OCI-LY7 (cell line): ENCODE data around the gene TWNK. TPM values are rescaled to one million over a fixed set of nuclear protein-coding genes. Genes with fewer than 3 reads are reported as not detected.

Experiments used
- BruUV-seq: library from RNA; stranded (reverse); fragments of 400-500 nt; replicated peaks from 2 replicates; lab custom pipeline; 2021; lab: Mats Ljungman, UMichigan
- CTCF ChIA-PET: fragments of 300-600 bp; sonication (Branson Sonifier 250); formaldehyde crosslinking; loops from one replicate; lab custom pipeline; 2022; ENCODE audit warnings: antibody characterized with exemption; ENCODE audit not compliant: unreplicated experiment; lab: Charles Lee
- POLR2A ChIA-PET: fragments of 300-600 bp; sonication (Branson Sonifier 250); formaldehyde crosslinking; loops from one replicate; lab custom pipeline; 2022; ENCODE audit warnings: antibody characterized with exemption; lab: Charles Lee
- DNase-seq: peaks from one replicate; pipeline ENCODE4 v3.0.0-alpha.2; 2015; ENCODE audit warnings: low spot score
- H2AFZ ChIP-seq: fragments of 200-600 bp; sonication (generic), shearing (Covaris generic); 2 replicates; pipeline ENCODE4 v1.6.1; 2014; ENCODE audit warnings: mild to moderate bottlenecking, antibody characterized with exemption, low read length, moderate library complexity
- H3K27ac ChIP-seq: fragments of 200-600 bp; sonication (generic); 2 replicates; pipeline ENCODE4 v1.5.1; 2014; ENCODE audit warnings: mixed run types, low read depth, mild to moderate bottlenecking, moderate library complexity, low read length, inconsistent platforms; ENCODE audit not compliant: poor library complexity, severe bottlenecking
- H3K36me3 ChIP-seq: fragments of 200-600 bp; sonication (generic); 2 replicates; pipeline ENCODE4 v1.6.1; 2014; ENCODE audit warnings: mild to moderate bottlenecking, antibody characterized with exemption, low read length, moderate library complexity, mixed read lengths; ENCODE audit not compliant: insufficient read depth
- H3K4me1 ChIP-seq: fragments of 200-600 bp; sonication (generic); 2 replicates; pipeline ENCODE4 v1.5.1; 2014; ENCODE audit warnings: mild to moderate bottlenecking, low read length; ENCODE audit not compliant: insufficient read depth, poor library complexity, severe bottlenecking
- H3K4me2 ChIP-seq: fragments of 200-600 bp; sonication (generic); 2 replicates; pipeline ENCODE4 v1.6.1; 2014; ENCODE audit warnings: mild to moderate bottlenecking, low read length
- H3K4me3 ChIP-seq: fragments of 200-600 bp; sonication (generic); 2 replicates; pipeline ENCODE4 v1.5.1; 2014; ENCODE audit warnings: mild to moderate bottlenecking, low read depth, low read length; ENCODE audit not compliant: poor library complexity, severe bottlenecking
- H3K79me2 ChIP-seq: fragments of 200-600 bp; sonication (generic); 2 replicates; pipeline ENCODE4 v1.6.1; 2016; ENCODE audit warnings: low read depth, mild to moderate bottlenecking, low read length, moderate library complexity, mixed read lengths; ENCODE audit not compliant: insufficient read depth
- H3K9me2 ChIP-seq: fragments of 200-600 bp; sonication (generic); 2 replicates; pipeline ENCODE4 v1.6.1; 2016; ENCODE audit warnings: mild to moderate bottlenecking, low read length, mixed read lengths; ENCODE audit not compliant: insufficient read depth
- H3K9me3 ChIP-seq: fragments of 200-600 bp; sonication (generic); 2 replicates; pipeline ENCODE4 v1.6.1; 2014; ENCODE audit warnings: mild to moderate bottlenecking, mixed run types, low read length, mixed read lengths
- H4K20me1 ChIP-seq: fragments of 200-600 bp; sonication (generic); 2 replicates; pipeline ENCODE4 v1.6.1; 2014; ENCODE audit warnings: mild to moderate bottlenecking, antibody characterized with exemption, low read length, moderate library complexity, mixed read lengths; ENCODE audit not compliant: insufficient read depth
- CTCF ChIP-seq: fragments of 200-600 bp; sonication (generic); conservative IDR thresholded peaks from 2 replicates; pipeline ENCODE4 v1.5.1; 2014; ENCODE audit warnings: mild to moderate bottlenecking, antibody characterized with exemption, low read length, moderate library complexity, mixed read lengths
- EZH2phosphoT487 ChIP-seq: fragments of 200-600 bp; sonication (generic); IDR thresholded peaks from 2 replicates; pipeline ENCODE4 v1.6.1; 2018; ENCODE audit warnings: low read depth, borderline replicate concordance, mild to moderate bottlenecking, mixed run types, antibody characterized with exemption, low read length, moderate library complexity, mixed read lengths
- intact Hi-C: fragments of 100-400 bp; cut with micrococcal nuclease; formaldehyde crosslinking; loops from one replicate; pipeline ENCODE4 v1.10.0; 2022; ENCODE audit not compliant: unreplicated experiment
- total RNA-seq, 2 experiments: library from RNA; depleted of rRNA in 1 of 2; stranded (reverse); fragments of >200 nt in 1 of 2; shearing (Covaris generic) in 1 of 2; gene quantifications; 2 replicates each; pipeline ENCODE4 v1.2.3, GENCODE V29; 2014 to 2022

Gene TWNK
- total RNA-seq, 2 experiments from 2014 or later: 15.8 to 21.7 TPM

- no peak for DNase-seq
- ChIA-PET CTCF (interaction anchor here (2.4 kb wide), 1 partner anchor 11 kb away, joined by 6 read pairs; no protein-coding TSS in a partner anchor), POLR2A (no interaction called here)
- Histone ChIP-seq H3K9me3 (no peaks in the 10 kb centered on the region), H3K4me3 (no peak overlapping the region), H3K36me3 (no peaks in the 10 kb centered on the region), H3K4me1 (peaks cover 3% of the 10 kb centered on the region), H3K9me2 (no peaks in the 10 kb centered on the region), H3K79me2 (no peaks in the 10 kb centered on the region), H2AFZ (no peak overlapping the region), H4K20me1 (no peaks in the 10 kb centered on the region), H3K4me2 (no peak overlapping the region), H3K27ac (no peak overlapping the region)
- TF ChIP-seq CTCF (no peak), EZH2phosphoT487 (no peak)
- intact Hi-C loops: no loop called here
- BruUV-seq: no TSS peak
These were observed 16.4 kb downstream of the TWNK start for GRCh38 chr10:101003639-101004206.

GRCh38 chr10:101005361-101005760 is 18.0 kb downstream of the TWNK start:
- POLR2A ChIA-PET: interaction anchor here (0.5 kb wide), 1 partner anchor 1825 kb away, joined by 3 read pairs; no protein-coding TSS in a partner anchor

More at GRCh38 chr10:101005361-101005760, 18.0 kb downstream of the TWNK start:
- H2AFZ ChIP-seq: no peak overlapping the region
- no peaks in the 10 kb centered on the region for H3K9me3 ChIP-seq
- H3K4me2 ChIP-seq: no peak overlapping the region
- H3K36me3 ChIP-seq: no peaks in the 10 kb centered on the region
- no peak overlapping the region for H3K4me3 ChIP-seq
- intact Hi-C loops: no loop called here
- TF ChIP-seq EZH2phosphoT487 (no peak), CTCF (no peak)
- H3K9me2 ChIP-seq: no peaks in the 10 kb centered on the region
- CTCF ChIA-PET: interaction anchor here (2.4 kb wide), 1 partner anchor 9 kb away, joined by 6 read pairs; no protein-coding TSS in a partner anchor
- H3K4me1 ChIP-seq: no peaks in the 10 kb centered on the region
- no TSS peak for BruUV-seq
- H3K27ac ChIP-seq: no peak overlapping the region
- H3K79me2 ChIP-seq: no peaks in the 10 kb centered on the region
- H4K20me1 ChIP-seq: no peaks in the 10 kb centered on the region
- no peak for DNase-seq
